Endodermal cell (in vitro differentiated cells): Measurements from ENCODE around the gene PACRG. TPM values are rescaled to one million over a fixed set of nuclear protein-coding genes. Genes with fewer than 3 reads are reported as not detected.

Experiments
- DNase-seq: peaks from one replicate; pipeline ENCODE4 v3.0.0-alpha.2; 2017
- H3K27ac ChIP-seq: 2 replicates; pipeline ENCODE4 v1.5.1; 2013; ENCODE audit warnings: mild to moderate bottlenecking, low read depth, low read length, moderate library complexity
- H3K27me3 ChIP-seq: 2 replicates; pipeline ENCODE4 v1.6.1; 2013; ENCODE audit warnings: mild to moderate bottlenecking, low read length, moderate library complexity; ENCODE audit not compliant: insufficient read depth, control insufficient read depth, poor library complexity, severe bottlenecking
- H3K36me3 ChIP-seq: 2 replicates; pipeline ENCODE4 v1.7.0; 2013; ENCODE audit warnings: mild to moderate bottlenecking, low read length, moderate library complexity; ENCODE audit not compliant: control insufficient read depth, insufficient read depth
- H3K4me1 ChIP-seq: one replicate; pipeline ENCODE4 v1.7.0; 2013; ENCODE audit warnings: low read length; ENCODE audit not compliant: control insufficient read depth, insufficient read depth
- H3K4me3 ChIP-seq: 2 replicates; pipeline ENCODE4 v1.5.1; 2013; ENCODE audit warnings: mild to moderate bottlenecking, low read length, moderate library complexity
- H3K9ac ChIP-seq: 2 replicates; pipeline ENCODE4 v1.6.1; 2013; ENCODE audit warnings: mild to moderate bottlenecking, low read length, moderate library complexity; ENCODE audit not compliant: poor library complexity, severe bottlenecking; ENCODE audit errors: extremely low read depth
- H3K9me3 ChIP-seq: 2 replicates; pipeline ENCODE4 v1.6.1; 2013; ENCODE audit warnings: mild to moderate bottlenecking, low read length, moderate library complexity; ENCODE audit not compliant: control insufficient read depth
- H3K27ac Mint-ChIP-seq: 2 replicates; pipeline ENCODE4 v1.8.0; 2020; ENCODE audit warnings: mixed read lengths
- H3K27me3 Mint-ChIP-seq: 2 replicates; pipeline ENCODE4 v1.8.0; 2021; ENCODE audit warnings: mild to moderate bottlenecking, mixed read lengths; ENCODE audit not compliant: insufficient read depth
- H3K36me3 Mint-ChIP-seq: 2 replicates; pipeline ENCODE4 v1.8.0; 2020; ENCODE audit warnings: low read depth, mixed read lengths
- H3K4me1 Mint-ChIP-seq: 2 replicates; pipeline ENCODE4 v1.8.0; 2020; ENCODE audit warnings: mixed read lengths
- H3K4me3 Mint-ChIP-seq: 2 replicates; pipeline ENCODE4 v1.8.0; 2020; ENCODE audit warnings: mild to moderate bottlenecking, moderate library complexity, mixed read lengths
- H3K9me3 Mint-ChIP-seq: 2 replicates; pipeline ENCODE4 v1.8.0; 2020; ENCODE audit warnings: mild to moderate bottlenecking, mixed read lengths
- whole genome bisulfite sequencing, 2 experiments: methylation state at CpG; one replicate each; pipeline versions ENCODE4 v1.1.5 to v1.1.7; 2013; ENCODE audit warnings: missing lambda C conversion rate in 2 of 2, mixed read lengths in 1 of 2; ENCODE audit not compliant: insufficient coverage in 1 of 2, insufficient read length in 1 of 2; 5-methylcytosine and 5-hydroxymethylcytosine counted together
- total RNA-seq, 2 donors: library from RNA; stranded (reverse); fragmentation: NEBNext Ultra II Directional in 1 of 2; extraction: Animal tissue kit (Norgen Biotek cat#: 25700) in 1 of 2; gene quantifications; 2 replicates in 1 of 2; 3 replicates in 1 of 2; pipeline ENCODE4 v1.2.1, GENCODE V29; 2021
- TF ChIP-seq, protein P1 (sequence below): fragments of 200-600 bp; sonication (generic); conservative IDR thresholded peaks from 2 replicates; pipeline ENCODE4 v1.5.0; 2021; ENCODE audit warnings: antibody characterized with exemption, mild to moderate bottlenecking

The PACRG gene
- total RNA-seq, 2 donors from 2014 or later: 0.42 to 0.44 TPM

DNA sequence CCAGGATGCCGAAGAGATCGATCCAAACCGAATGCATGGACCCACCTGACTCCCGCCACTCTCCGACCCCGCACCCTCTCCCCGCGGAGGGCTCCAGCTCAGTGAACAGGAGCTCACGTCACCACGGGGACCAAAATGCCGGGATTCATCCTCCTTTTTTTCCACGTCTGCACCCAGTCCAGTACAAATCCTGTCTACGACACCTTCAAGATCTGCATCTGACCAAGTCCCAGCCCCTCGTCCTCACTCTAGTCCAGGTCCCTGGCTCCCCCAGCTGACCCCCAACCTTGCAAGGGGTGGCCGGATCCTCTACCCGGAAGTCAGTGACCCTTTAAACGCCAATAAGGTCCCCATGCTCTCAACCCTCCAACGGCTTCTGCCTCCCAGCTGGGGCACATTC lies 593.9 kb downstream of the PACRG start:
- TF ChIP-seq, protein P1, sequence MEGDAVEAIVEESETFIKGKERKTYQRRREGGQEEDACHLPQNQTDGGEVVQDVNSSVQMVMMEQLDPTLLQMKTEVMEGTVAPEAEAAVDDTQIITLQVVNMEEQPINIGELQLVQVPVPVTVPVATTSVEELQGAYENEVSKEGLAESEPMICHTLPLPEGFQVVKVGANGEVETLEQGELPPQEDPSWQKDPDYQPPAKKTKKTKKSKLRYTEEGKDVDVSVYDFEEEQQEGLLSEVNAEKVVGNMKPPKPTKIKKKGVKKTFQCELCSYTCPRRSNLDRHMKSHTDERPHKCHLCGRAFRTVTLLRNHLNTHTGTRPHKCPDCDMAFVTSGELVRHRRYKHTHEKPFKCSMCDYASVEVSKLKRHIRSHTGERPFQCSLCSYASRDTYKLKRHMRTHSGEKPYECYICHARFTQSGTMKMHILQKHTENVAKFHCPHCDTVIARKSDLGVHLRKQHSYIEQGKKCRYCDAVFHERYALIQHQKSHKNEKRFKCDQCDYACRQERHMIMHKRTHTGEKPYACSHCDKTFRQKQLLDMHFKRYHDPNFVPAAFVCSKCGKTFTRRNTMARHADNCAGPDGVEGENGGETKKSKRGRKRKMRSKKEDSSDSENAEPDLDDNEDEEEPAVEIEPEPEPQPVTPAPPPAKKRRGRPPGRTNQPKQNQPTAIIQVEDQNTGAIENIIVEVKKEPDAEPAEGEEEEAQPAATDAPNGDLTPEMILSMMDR: no peak
- Histone ChIP-seq H3K36me3 (no peaks in the 10 kb centered on the region), H3K4me3 (no peak overlapping the region), H3K27ac (no peak overlapping the region), H3K9ac (no peak overlapping the region), H3K9me3 (no peaks in the 10 kb centered on the region), H3K27me3 (no peaks in the 10 kb centered on the region), H3K4me1 (peaks cover 8% of the 10 kb centered on the region)
- H3K4me3 Mint-ChIP-seq: no peak overlapping the region
- no peak overlapping the region for H3K27ac Mint-ChIP-seq
- H3K4me1 Mint-ChIP-seq: peaks cover 10% of the 10 kb centered on the region
- H3K9me3 Mint-ChIP-seq: no peaks in the 10 kb centered on the region
- H3K36me3 Mint-ChIP-seq: no peaks in the 10 kb centered on the region
- 83 to 86% methylated on average over 6 to 18 of the region's 18 CpGs for WGBS, 2 experiments
- H3K27me3 Mint-ChIP-seq: peaks cover 2% of the 10 kb centered on the region
- no peak for DNase-seq

DNA sequence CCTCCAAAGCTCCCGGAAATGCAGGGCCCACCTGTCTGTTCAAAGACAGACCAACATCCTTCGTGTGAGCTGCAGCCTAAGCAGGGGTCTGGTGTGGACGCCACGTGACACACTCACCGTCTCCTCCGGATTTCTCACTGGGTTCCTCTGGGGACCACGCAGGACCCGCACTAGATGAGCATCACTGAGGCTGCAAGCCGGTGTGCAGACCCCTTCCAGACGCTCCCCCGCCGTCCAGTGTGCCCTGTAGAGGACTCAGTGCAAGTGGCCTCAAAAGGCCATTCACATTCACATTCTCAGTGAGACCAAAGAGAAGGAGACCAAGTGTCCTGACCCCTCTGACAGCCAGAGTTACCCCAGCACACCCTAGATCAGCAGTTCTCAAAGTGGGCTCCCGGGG lies 595.5 kb downstream of the PACRG start:
- H3K9ac ChIP-seq: no peak overlapping the region

DNA sequence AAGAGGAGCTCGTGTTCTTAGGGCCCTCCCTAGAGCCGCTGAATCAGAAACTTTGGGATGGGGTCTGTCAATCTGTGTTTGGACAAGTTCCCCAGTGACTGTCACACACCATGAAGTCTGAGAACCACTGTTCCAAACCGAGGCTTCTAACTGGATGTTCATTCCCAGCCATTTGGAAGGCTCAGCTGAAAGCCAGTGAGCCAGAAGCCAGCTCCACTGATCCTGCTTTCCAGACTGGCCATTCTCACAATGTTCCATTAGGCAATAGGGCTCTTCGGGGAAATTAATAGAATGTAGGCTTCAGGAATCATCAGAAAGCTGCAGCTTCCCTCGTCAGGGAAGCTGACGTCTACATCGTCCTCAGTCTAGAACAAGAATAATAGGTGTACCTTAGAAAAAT lies 595.9 kb downstream of the PACRG start:
- Mint-ChIP-seq H3K4me1 (peaks cover 10% of the 10 kb centered on the region), H3K27ac (no peak overlapping the region), H3K27me3 (peaks cover 2% of the 10 kb centered on the region), H3K9me3 (peaks cover 9% of the 10 kb centered on the region), H3K4me3 (no peak overlapping the region), H3K36me3 (no peaks in the 10 kb centered on the region)
- H3K27ac ChIP-seq: no peak overlapping the region
- no peak for DNase-seq
- H3K36me3 ChIP-seq: no peaks in the 10 kb centered on the region
- H3K27me3 ChIP-seq: no peaks in the 10 kb centered on the region
- 75 to 80% methylated on average over 4 to 7 of the region's 7 CpGs for WGBS, 2 experiments
- TF ChIP-seq, protein P1: no peak
- peaks cover 8% of the 10 kb centered on the region for H3K4me1 ChIP-seq
- peaks cover 6% of the 10 kb centered on the region for H3K9me3 ChIP-seq
- no peak overlapping the region for H3K4me3 ChIP-seq
- no peak overlapping the region for H3K9ac ChIP-seq

More for the DNA sequence above, 595.5 kb downstream of the PACRG start:
- Mint-ChIP-seq H3K9me3 (peaks cover 9% of the 10 kb centered on the region), H3K36me3 (no peaks in the 10 kb centered on the region), H3K27me3 (peaks cover 2% of the 10 kb centered on the region), H3K27ac (no peak overlapping the region), H3K4me3 (no peak overlapping the region), H3K4me1 (peaks cover 10% of the 10 kb centered on the region)
- TF ChIP-seq, protein P1: no peak
- Histone ChIP-seq H3K4me3 (no peak overlapping the region), H3K27me3 (no peaks in the 10 kb centered on the region), H3K9me3 (peaks cover 6% of the 10 kb centered on the region), H3K4me1 (peaks cover 8% of the 10 kb centered on the region), H3K27ac (no peak overlapping the region), H3K36me3 (no peaks in the 10 kb centered on the region)
- WGBS, 2 experiments: 94% methylated on average over 10 to 13 of the region's 13 CpGs
- no peak for DNase-seq
